GM12878 (cell line): ENCODE measurements around the gene ZYG11B.

Experiments
- ELK1 ChIP-seq: IDR thresholded peaks from 2 replicates; pipeline ENCODE4 v1.6.1; 2012; ENCODE audit warnings: low read depth, low read length, improper control_type of control experiment
- FOXM1 ChIP-seq: IDR thresholded peaks from 2 replicates; pipeline ENCODE4 v1.6.1; 2012; ENCODE audit warnings: low read depth, mild to moderate bottlenecking, inconsistent platforms, low read length, moderate library complexity
- GABPA ChIP-seq: IDR thresholded peaks from 2 replicates; pipeline ENCODE4 v1.6.1; 2014; ENCODE audit warnings: antibody characterized with exemption, low read depth, mild to moderate bottlenecking, inconsistent platforms
- NFYB ChIP-seq: IDR thresholded peaks from 2 replicates; pipeline ENCODE4 v1.6.1; 2011; ENCODE audit warnings: low read depth, mild to moderate bottlenecking, low read length, improper control_type of control experiment, moderate library complexity; ENCODE audit not compliant: insufficient read depth
- TAF1 ChIP-seq: IDR thresholded peaks from 2 replicates; pipeline ENCODE4 v1.6.1; 2011; ENCODE audit warnings: mild to moderate bottlenecking, low read depth, low read length, borderline replicate concordance
- ZBTB33 ChIP-seq: fragments of 450-650 bp; IDR thresholded peaks from 2 replicates; pipeline ENCODE4 v1.6.1; 2017; ENCODE audit warnings: mild to moderate bottlenecking

GRCh38 chr1:52857443-52857842, 131.2 kb downstream of the ZYG11B start:
- TF ChIP-seq ZBTB33 (no peak), TAF1 (no peak), GABPA (no peak), NFYB (no peak), ELK1 (no peak), FOXM1 (no peak)
